Progenitor cell of endocrine pancreas (in vitro differentiated cells): ENCODE measurements around the gene OR56A1. TPM values are rescaled to one million over a fixed set of nuclear protein-coding genes. Genes with fewer than 3 reads are reported as not detected.

Experiments
- DNase-seq: peaks from one replicate; pipeline ENCODE4 v3.0.0; 2021; ENCODE audit warnings: low spot score; ENCODE audit not compliant: unreplicated experiment
- H3K27ac Mint-ChIP-seq: 2 replicates; pipeline ENCODE4 v1.8.0; 2021; ENCODE audit warnings: mild to moderate bottlenecking, moderate library complexity, mixed read lengths
- H3K27me3 Mint-ChIP-seq: 2 replicates; pipeline ENCODE4 v1.8.0; 2021; ENCODE audit warnings: mixed read lengths
- H3K36me3 Mint-ChIP-seq: 2 replicates; pipeline ENCODE4 v1.8.0; 2022; ENCODE audit warnings: mixed read lengths; ENCODE audit not compliant: insufficient read depth
- H3K4me1 Mint-ChIP-seq: 2 replicates; pipeline ENCODE4 v1.8.0; 2021; ENCODE audit warnings: low read depth, mixed read lengths
- H3K4me3 Mint-ChIP-seq: 2 replicates; pipeline ENCODE4 v1.8.0; 2021; ENCODE audit warnings: low read depth, mild to moderate bottlenecking, moderate library complexity, mixed read lengths
- H3K9me3 Mint-ChIP-seq: 2 replicates; pipeline ENCODE4 v1.8.0; 2021; ENCODE audit warnings: low read depth, mixed read lengths
- CTCF ChIP-seq: fragments of 200-600 bp; sonication (generic); IDR thresholded peaks from one replicate; pipeline ENCODE4 v1.5.0; 2021; ENCODE audit warnings: antibody characterized with exemption, mild to moderate bottlenecking; ENCODE audit not compliant: unreplicated experiment
- total RNA-seq: library from RNA; stranded (reverse); gene quantifications from 2 replicates; pipeline ENCODE4 v1.2.1, GENCODE V29; 2021

Gene OR56A1
- total RNA-seq, 1 donor from 2014 or later, result not detected

GRCh38 chr11:6062691-6063358 is 32.3 kb upstream of the OR56A1 start:
- DNase-seq, result no peak
- H3K36me3 Mint-ChIP-seq, result no peaks in the 10 kb centered on the region
- no peaks in the 10 kb centered on the region for H3K4me1 Mint-ChIP-seq
- H3K27ac Mint-ChIP-seq, result no peak overlapping the region
- no peaks in the 10 kb centered on the region for H3K9me3 Mint-ChIP-seq
- peaks cover 3% of the 10 kb centered on the region for H3K27me3 Mint-ChIP-seq
- TF ChIP-seq CTCF, result no peak
- no peak overlapping the region for H3K4me3 Mint-ChIP-seq

DNA sequence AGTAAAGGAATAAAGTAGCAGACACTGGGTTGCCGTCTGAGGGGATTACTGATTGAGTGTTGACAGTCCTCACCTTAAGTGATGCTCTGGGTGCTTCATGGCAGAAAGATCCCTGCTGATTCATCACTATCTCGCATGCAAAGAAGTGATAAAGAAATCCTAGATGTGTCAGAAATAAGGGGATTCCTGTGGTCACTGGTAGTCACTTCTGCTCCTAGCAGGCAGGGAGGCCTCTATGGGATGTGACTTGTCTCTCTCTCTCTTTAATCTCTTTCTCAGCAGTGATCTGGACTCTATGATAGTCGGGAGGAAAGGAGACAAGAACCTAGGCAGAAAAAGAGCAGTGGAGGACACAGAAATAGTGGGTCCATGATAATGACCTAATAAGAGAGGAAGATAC is 30.9 kb upstream of the OR56A1 start:
- no peak for DNase-seq
- Mint-ChIP-seq H3K36me3 (no peaks in the 10 kb centered on the region), H3K4me3 (no peak overlapping the region), H3K4me1 (no peaks in the 10 kb centered on the region), H3K27me3 (peaks cover 3% of the 10 kb centered on the region), H3K9me3 (no peaks in the 10 kb centered on the region), H3K27ac (no peak overlapping the region)
- TF ChIP-seq CTCF, result no peak

- peaks cover 3% of the 10 kb centered on the region for H3K27me3 Mint-ChIP-seq
- TF ChIP-seq CTCF, result no peak
- DNase-seq, result no peak
Observed at GRCh38 chr11:6057452-6057851, 26.9 kb upstream of the OR56A1 start.

GRCh38 chr11:6055569-6055968 is 25.0 kb upstream of the OR56A1 start:
- no peak for DNase-seq
- no peaks in the 10 kb centered on the region for H3K36me3 Mint-ChIP-seq
- no peak overlapping the region for H3K4me3 Mint-ChIP-seq
- no peaks in the 10 kb centered on the region for H3K27me3 Mint-ChIP-seq
- H3K9me3 Mint-ChIP-seq, result no peaks in the 10 kb centered on the region
- TF ChIP-seq CTCF, result no peak
- H3K27ac Mint-ChIP-seq, result no peak overlapping the region
- H3K4me1 Mint-ChIP-seq, result peaks cover 4% of the 10 kb centered on the region

More at GRCh38 chr11:6057452-6057851, 26.9 kb upstream of the OR56A1 start:
- Mint-ChIP-seq H3K36me3 (no peaks in the 10 kb centered on the region), H3K27ac (no peak overlapping the region), H3K4me1 (no peaks in the 10 kb centered on the region), H3K4me3 (no peak overlapping the region), H3K9me3 (no peaks in the 10 kb centered on the region)

- DNase-seq, result no peak
Observed at GRCh38 chr11:6052374-6052773, 21.8 kb upstream of the OR56A1 start.

More at GRCh38 chr11:6052374-6052773, 21.8 kb upstream of the OR56A1 start:
- Mint-ChIP-seq H3K9me3 (no peaks in the 10 kb centered on the region), H3K36me3 (no peaks in the 10 kb centered on the region), H3K27me3 (peaks cover 5% of the 10 kb centered on the region), H3K27ac (no peak overlapping the region), H3K4me1 (peaks cover 8% of the 10 kb centered on the region), H3K4me3 (no peak overlapping the region)
- no peak for TF ChIP-seq CTCF
